HPDE6-E6E7 (cell line): ENCODE measurements around the gene GTF2IRD1.
"Not testable (repeated sequence)": the region's sequence is repeated elsewhere in the genome, so short reads cannot be mapped to it uniquely, and the experiment has no call there.

Source experiments
- DNase-seq: peaks from one replicate; pipeline ENCODE4 v3.0.0; 2011; ENCODE audit warnings: missing footprints; ENCODE audit errors: extremely low spot score

The GTF2IRD1 gene

DNA sequence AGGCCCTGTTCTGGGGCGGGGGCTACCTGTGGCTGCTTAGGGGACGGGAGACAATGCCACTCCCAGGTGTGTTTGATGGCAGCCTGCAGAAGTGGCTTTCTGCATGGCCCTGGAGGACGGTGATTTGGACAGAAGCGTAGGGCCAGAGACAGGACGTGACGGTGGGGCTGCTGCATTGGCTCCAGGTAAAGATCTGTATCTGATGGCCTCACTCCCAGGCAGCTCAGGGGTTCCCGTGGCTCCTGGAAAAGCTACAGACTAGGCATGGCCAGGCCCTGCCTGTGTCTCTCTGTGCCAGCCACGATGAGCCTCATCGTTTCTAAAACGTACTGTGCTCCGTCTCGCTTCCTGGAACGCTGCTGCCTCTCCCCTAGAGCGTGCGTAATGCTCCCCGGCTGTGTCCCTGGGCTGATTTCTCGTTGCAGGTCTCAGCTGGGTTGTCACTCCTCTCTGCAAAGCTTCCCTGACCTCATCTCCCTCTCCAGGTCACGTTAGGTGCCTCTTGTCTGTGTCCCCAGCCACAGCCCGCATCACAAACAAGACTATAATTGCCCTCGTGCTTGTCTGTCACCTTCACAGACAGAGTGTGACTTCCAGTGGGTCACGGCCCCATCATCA lies 12.6 kb downstream of the GTF2IRD1 start:
- no peak for DNase-seq

DNA sequence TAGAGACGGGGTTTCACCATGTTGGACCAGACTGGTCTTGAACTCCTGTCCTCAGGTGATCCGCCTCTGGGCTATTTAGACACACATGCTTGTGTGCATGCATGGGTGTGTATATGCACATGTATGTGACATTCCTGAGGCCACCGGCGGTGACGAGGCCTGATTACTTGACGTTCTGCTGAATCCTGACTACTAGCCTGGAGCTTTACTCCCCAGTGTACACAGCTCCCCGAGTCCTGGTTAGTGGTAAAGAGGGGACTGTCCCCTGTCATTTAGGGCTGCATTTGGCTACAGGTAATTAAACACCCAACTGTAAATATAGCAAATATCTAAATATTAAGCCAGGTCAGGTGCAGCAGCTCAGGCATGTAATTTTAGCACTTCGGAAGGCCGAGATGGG lies 14.2 kb downstream of the GTF2IRD1 start:
- no peak for DNase-seq

- DNase-seq, result no peak
These were observed 16.8 kb downstream of the GTF2IRD1 start for GRCh38 chr7:74470504-74470903.

DNA sequence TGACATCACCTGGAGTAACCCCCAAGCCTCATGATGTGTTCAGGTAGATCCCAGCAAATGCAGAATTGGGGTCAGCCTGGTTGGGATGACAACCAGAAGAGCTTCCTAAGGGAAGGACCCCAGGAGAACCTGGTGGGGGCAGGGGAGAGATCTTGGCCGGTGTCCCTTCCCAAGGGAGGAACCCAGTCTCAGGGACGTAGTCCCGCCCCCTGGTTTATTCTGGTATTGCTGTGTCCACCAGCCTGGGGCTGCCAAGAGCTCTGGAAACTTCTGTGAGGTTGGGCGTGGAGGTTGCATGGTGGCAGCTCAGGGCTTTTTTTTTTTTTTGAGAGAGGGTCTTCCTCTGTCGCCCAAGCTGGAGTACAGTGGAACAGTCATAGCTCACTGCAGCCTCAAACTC lies 19.4 kb downstream of the GTF2IRD1 start:
- no peak for DNase-seq

DNA sequence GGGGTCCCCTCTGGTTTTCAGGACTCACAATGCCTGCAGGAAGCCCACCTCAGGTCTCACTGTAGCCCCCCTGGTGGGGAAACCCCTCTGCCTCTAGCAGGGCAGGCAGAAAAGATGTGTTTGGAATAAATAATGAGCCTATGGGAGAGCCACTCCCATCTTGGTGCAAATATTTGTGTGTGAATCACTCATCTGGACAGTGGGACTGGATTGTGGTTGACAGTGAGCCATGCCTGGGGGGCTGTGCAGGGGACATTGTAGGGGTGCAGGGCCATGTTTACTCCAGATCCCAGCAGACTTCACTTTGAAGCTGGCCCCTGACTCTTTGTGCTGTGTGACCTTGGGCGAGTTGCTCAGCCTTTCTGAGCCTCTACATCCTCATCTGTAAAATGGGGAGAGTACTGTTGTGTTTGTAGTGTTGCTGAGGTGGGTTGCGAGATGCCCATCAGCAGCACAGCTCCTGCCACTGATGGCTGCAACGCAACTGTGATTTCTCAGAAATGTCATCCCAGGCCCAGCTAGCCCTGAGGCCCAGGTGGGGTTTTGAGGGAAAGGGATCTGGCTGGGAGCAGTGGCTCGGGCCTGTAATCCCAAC lies 20.7 kb downstream of the GTF2IRD1 start:
- DNase-seq, result no peak

GRCh38 chr7:74475243-74475986 lies 21.7 kb downstream of the GTF2IRD1 start:
- no peak for DNase-seq

GRCh38 chr7:74475987-74476350 lies 22.3 kb downstream of the GTF2IRD1 start:
- no peak for DNase-seq

GRCh38 chr7:74476626-74477025 lies 22.9 kb downstream of the GTF2IRD1 start:
- DNase-seq, result peak; percentile 63

DNA sequence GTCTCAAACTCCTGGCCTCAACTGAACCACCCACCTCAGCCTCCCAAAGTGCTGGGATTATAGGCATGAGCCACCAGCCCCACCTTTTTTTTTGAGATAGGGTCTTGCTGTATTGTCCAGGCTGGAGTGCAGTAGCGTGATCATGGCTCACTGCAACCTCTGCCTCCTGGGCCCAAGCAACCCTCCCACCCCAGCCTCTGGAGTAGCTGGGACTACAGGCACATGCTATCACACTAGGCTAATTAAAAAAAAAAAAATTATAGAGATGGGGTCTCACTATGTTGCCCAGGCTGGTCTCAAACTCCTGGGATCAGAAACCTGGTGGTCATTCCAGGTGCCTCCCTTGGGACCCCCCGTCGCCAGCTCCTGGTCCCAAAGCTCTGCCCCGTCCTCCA lies 25.0 kb downstream of the GTF2IRD1 start:
- no peak for DNase-seq

GRCh38 chr7:74479066-74479781 lies 25.5 kb downstream of the GTF2IRD1 start:
- no peak for DNase-seq

DNA sequence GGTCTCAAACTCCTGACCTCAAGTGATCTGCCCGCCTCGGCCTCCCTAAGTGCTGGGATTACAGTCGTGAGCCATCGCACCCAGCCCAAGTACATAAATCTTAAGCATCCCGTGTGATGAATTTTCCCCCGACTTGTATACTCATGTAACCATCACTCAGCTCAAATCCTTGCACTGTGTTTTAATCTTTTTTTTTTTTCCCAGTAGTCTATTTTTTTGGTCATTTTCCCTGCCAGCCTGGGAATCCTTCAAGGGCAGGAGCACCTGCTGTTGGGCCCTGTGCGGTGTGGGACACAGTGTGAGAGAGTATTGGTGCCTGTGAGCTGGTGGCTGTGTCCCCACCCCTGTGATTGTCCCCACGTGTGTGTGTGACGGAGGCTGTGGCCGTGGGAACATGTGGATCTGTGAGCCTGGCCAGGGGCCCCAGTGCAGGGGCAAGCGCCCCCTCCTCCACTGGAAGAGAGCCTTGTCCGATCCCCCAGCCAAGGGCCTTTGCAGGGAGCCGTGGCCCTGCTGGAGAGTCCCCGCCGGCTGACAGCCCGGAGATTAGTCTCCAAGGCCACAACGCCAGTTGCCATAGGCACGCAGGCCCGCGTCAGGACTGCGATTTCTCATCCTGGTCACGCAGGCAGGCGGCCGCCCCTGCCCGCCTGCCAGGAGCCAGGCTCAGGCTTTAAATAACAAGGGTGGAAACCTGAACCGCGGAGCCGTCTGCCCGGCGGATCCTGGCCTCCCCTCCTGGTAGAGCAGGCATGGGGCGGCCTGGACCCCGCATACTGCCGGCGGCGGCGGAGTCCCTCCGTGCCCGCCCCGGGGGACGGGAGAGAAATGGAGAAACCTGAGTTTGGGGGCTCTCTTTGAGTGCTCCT lies 26.5 kb downstream of the GTF2IRD1 start:
- DNase-seq, result no peak

GRCh38 chr7:74480861-74481417 lies 27.2 kb downstream of the GTF2IRD1 start:
- no peak for DNase-seq

DNA sequence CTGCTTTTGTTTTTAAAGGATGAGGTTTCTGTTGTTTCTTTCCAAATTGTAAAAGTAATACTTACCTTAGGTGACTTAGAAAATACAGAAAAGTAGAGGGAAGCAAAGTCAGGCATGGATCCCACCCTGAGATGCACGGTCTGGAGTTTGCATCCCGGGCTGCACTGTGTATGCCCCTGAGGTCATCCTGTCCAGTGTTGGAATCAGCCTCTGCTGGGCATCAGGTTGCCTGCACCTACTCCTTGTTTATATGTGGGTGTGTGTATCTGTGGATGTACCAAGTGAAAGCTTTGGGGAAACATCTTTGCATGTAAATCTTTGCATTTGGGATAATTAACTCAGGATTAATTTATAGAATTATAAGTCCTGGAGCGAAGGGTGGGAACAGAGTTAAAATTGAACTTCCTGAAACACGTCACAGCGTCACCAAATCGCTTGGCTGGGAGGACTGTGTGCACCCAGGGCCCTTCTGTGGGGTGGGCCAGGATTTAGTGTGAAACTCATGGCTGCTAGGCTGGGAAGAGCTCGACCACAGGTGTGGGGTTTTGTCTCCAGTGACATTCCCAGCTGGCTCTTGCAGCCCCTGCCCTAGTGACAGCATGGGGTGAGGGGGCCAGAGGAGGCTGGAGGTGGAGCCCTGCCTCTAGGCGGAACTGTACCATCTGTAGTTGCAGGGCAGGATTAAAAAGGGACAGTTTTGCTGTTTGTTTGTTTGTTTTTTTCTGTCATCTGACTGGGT lies 27.9 kb downstream of the GTF2IRD1 start:
- DNase-seq, result no peak

GRCh38 chr7:74482197-74482467 lies 28.4 kb downstream of the GTF2IRD1 start:
- DNase-seq, result no peak

DNA sequence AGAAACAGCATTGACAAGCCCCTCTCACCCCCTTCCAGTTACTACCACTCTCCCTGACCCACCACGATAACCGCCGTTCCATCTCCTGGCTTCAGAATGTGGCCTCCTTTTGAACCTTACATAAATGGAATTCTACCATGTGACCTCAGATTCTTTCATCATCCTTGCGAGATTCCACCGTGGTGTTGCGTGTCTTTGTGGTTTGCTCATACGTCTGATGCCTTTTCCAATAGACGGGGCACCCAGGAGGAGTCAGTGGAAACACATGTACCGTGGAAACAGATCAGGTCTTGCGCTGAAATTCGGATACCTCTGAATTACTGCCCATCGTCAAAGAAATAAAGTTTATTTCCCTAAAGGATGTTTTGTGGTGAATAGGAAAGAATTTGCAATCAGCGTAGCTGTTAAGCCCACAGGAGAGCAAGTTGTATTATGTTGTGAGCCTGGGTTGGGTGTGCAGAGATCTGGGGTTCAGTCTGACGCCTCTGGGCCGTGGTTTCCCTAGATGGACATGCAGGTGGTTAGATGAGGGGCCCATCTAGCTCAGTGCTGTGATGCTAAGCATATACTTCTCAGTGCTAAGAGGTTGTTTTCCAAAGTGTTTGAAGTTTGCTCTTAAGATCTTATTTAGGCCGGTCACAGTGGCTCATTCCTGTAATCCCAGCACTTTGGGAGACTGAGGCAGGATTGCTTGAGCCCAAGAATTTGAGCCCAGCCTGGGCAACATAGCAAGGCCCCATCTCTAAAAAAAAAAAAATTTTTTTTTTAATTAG lies 29.1 kb downstream of the GTF2IRD1 start:
- DNase-seq, result no peak

DNA sequence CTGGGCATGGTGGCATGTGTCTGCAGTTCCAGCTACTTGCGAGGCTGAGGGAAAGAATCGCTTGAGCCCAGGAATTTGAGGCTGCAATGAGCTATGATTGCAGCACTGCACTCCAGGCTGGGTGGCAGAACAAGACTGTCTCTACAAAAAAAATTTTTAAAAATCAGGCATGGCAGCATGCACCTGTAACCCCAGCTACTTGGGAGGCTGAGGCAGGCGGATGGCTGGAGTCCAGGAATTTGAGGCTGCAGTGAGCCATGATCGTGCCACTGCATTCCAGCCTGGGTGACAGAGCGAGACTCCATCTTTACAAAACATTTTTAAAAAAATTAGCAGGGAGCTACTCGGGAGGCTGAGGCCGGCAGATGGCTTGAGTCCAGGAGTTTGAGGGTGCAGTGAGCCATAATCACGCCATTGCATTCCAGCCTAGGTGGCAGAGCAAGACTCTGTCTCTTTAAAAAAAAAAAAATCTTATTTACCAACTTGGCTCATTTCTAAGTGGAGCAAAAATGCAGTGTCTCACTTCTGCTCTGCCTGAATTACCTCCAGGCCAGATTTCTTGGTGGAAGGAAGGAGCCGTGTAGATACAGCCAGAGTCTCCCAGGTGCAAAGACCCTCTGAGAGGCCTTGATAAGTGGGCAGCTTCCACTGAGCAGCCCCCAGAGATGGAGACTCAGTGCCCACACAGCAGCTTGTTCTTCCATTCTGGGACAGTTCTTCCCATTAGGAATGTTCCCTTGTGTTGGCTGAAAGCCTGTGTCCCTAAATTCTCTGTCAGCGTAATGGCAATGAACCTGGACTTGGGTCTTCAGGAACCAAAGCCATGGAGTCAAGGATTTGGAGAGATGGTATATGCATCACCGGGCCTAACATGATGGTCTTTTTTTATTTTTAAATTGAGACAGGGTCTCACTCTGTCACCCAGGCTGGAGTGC lies 30.0 kb downstream of the GTF2IRD1 start:
- no peak for DNase-seq

DNA sequence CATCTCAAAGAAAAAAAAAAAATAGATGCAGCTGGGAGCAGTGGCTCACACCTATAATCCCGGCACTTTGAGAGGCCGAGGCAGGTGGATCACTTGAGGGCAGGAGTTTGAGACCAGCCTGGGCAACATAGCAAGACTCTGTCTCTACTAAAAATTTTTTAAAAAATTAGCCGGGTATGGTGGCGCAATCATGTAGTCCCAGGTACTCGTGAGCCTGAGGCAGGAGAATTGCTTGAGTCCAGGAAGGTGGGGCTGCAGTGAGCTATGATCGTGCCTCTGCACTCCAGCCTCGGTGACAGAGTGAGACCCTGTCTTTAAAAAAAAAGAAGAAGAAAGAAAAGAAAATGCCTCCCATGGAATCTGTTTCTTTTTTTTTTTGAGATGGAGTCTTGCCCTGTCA lies 31.9 kb downstream of the GTF2IRD1 start:
- DNase-seq, result no peak

- DNase-seq, result not testable (repeated sequence)
These were observed 34.9 kb downstream of the GTF2IRD1 start for GRCh38 chr7:74488518-74489030.
